ENCODE data around the gene ARHGAP24. TPM values are rescaled to one million over a fixed set of nuclear protein-coding genes. Genes with fewer than 3 reads are reported as not detected.

Gene ARHGAP24
- total RNA-seq, 1 experiment from 2014 or later, result 1.5 TPM

DNA sequence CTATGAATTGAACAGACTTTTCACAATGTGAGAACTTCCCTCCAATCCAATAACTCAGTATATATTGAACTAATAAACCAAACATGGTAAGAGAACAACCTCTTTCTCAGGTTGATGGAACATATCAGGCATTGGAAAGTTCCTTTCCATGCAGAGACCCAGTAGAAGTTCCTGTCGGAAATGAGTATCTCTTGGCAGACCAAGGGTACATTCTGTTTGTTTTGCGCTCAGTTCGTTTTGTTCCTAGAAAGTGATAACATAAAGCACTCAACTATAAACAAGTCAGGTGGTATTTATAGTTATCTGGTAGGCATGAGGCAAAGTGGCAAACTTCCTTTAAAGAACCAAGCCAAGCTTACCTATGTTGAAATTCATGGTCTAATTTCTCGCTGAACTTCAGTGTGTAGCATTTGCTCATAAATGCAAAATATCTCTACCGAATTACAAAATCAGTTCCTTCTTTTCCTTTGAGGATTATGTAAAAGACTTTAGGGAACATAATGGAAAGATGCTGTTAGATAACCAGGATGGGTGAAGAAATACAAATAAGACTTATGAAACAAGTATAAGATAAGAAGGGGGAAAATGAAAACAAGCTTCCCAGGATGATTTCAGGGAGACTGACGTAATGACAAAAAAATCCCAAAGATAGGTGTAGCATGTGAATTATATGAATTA lies 120.3 kb downstream of the ARHGAP24 start:
- Histone ChIP-seq H3K4me3 (no peak overlapping the region), H3K27me3 (no peaks in the 10 kb centered on the region), H3K9me3 (no peaks in the 10 kb centered on the region), H3K36me3 (no peaks in the 10 kb centered on the region)
- no peak for DNase-seq

DNA sequence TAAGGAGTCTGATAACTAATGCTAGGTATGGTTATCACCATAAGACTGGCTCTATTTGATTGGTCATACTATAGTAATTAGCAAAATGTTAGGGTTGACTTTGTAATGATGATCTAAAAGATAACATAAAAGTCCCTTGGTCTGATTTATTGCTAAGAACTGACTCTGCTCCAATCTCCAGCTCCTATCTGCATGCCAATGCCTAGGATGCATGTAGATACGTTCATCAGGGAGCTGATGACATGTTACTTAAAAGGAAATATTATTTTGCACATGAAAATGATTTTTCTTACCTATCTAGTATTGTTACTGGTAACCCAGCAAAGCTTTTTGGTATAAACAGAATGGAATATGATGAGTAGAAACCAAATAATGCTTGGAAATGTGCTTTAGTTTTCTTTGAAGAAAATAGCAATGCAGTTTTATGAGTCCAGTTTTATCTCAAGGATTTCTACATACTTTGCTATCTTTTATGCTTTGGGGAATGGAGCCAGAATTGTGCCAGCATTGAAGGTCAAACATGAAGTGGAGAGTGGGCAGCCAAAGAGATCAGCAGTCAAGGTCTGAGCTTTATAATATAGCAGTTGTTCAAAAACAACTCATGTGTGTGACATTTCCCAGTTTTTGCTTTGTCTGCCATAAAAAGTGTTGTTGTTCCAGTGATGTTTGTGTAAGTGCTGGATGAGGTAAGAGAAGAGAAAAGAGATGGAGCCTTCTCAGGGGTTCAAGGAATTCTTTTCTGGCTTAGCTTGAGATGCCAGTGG lies 121.0 kb downstream of the ARHGAP24 start:
- DNase-seq, result no peak
- Histone ChIP-seq H3K27me3 (no peaks in the 10 kb centered on the region), H3K36me3 (no peaks in the 10 kb centered on the region), H3K9me3 (no peaks in the 10 kb centered on the region), H3K4me3 (no peak overlapping the region)

DNA sequence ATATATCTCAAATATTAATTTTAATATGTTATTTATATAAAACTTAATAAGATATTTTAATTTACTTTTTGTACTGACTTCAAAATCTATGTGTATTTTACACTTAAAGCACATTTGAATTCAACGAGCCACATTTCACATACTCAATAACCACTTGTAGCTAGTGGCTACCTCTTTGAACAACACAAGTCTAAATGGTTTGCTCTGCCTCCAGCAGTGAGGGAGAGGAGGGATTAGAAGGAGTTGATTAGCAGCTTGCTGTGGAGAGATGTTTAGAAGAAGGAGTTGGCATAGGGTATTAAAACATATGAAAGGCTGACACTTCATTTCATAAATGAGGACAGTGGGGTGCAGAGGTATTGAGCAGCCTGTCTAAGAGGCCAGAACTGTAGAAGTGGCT lies 124.0 kb downstream of the ARHGAP24 start:
- Histone ChIP-seq H3K27me3 (no peaks in the 10 kb centered on the region), H3K4me3 (no peak overlapping the region), H3K9me3 (no peaks in the 10 kb centered on the region), H3K36me3 (no peaks in the 10 kb centered on the region)
- DNase-seq, result no peak

DNA sequence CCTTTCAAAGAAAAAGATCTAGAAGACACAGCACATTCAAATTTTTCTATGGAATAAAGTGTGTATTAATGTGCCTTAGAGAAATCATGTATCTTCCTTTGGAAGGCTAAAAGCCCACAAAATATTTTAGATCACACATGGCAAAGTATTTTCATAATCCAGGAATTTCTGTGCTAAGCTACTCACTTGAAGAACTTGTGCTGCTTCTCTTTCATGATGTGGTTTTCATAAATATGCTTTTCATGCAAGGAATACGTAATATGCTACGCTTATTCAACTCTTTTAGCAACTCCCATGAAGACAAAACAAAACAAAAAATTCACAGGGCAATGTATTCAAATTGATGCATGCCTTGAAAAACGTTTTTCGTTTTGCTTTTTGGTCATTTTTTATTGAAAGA lies 125.6 kb downstream of the ARHGAP24 start:
- H3K4me3 ChIP-seq, result no peak overlapping the region
- DNase-seq, result no peak
- no peaks in the 10 kb centered on the region for H3K9me3 ChIP-seq
- H3K27me3 ChIP-seq, result no peaks in the 10 kb centered on the region
- H3K36me3 ChIP-seq, result no peaks in the 10 kb centered on the region

GRCh38 chr4:85603437-85604336 lies 128.7 kb downstream of the ARHGAP24 start:
- H3K36me3 ChIP-seq, result no peaks in the 10 kb centered on the region
- DNase-seq, result no peak
- no peaks in the 10 kb centered on the region for H3K9me3 ChIP-seq
- H3K4me3 ChIP-seq, result no peak overlapping the region
- no peaks in the 10 kb centered on the region for H3K27me3 ChIP-seq

GRCh38 chr4:85606505-85606904 lies 131.6 kb downstream of the ARHGAP24 start:
- DNase-seq, result no peak
- no peaks in the 10 kb centered on the region for H3K27me3 ChIP-seq
- H3K9me3 ChIP-seq, result no peaks in the 10 kb centered on the region
- H3K36me3 ChIP-seq, result no peaks in the 10 kb centered on the region
- no peak overlapping the region for H3K4me3 ChIP-seq

GRCh38 chr4:85607624-85608023 lies 132.7 kb downstream of the ARHGAP24 start:
- Histone ChIP-seq H3K36me3 (no peaks in the 10 kb centered on the region), H3K9me3 (no peaks in the 10 kb centered on the region), H3K4me3 (no peak overlapping the region), H3K27me3 (no peaks in the 10 kb centered on the region)
- DNase-seq, result no peak

DNA sequence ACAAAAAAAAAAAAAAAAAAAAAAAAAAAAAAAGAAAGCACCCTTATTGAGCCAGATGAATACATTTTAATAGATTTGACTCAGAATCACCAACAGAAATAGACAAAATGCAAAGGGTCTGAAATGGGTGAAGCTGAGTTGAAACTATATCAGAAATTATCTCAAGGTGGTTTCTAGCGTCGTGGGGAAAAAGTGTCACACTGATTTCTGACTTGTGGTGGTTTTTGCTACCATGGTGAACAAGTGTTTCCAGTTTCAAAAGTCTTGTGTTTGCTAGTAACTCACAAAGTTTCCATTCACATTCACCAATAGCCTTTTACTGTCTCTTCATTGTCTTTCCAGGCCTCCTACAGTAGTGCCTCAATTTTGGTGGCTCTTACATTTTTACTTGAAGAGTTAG lies 135.5 kb downstream of the ARHGAP24 start:
- no peak for DNase-seq
- Histone ChIP-seq H3K4me3 (no peak overlapping the region), H3K36me3 (no peaks in the 10 kb centered on the region), H3K9me3 (no peaks in the 10 kb centered on the region), H3K27me3 (no peaks in the 10 kb centered on the region)

- Histone ChIP-seq H3K9me3 (no peaks in the 10 kb centered on the region), H3K27me3 (no peaks in the 10 kb centered on the region), H3K4me3 (no peak overlapping the region), H3K36me3 (no peaks in the 10 kb centered on the region)
- no peak for DNase-seq
Observed at GRCh38 chr4:85611661-85612060, 136.7 kb downstream of the ARHGAP24 start.

DNA sequence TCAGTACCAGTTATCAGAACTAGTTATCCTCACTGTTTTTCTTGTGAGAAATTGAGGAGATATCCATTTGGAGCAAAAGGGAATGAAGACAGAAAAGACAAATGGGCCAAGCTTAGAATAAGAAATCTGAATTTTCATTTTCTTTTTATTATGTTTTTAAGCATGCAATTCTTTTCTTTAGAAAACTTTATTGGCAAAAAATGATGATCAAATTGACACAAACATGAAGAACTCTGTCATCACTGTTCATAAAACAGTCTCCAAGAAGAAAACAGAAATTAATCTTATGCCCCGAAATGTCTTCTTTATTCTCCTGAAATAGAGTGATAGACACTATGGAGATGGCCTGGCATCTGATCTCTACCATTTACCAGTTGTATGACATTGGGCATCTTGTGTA lies 139.0 kb downstream of the ARHGAP24 start:
- Histone ChIP-seq H3K9me3 (no peaks in the 10 kb centered on the region), H3K27me3 (no peaks in the 10 kb centered on the region), H3K36me3 (no peaks in the 10 kb centered on the region), H3K4me3 (no peak overlapping the region)
- DNase-seq, result no peak

GRCh38 chr4:85615952-85616351 lies 141.0 kb downstream of the ARHGAP24 start:
- Histone ChIP-seq H3K4me3 (no peak overlapping the region), H3K9me3 (no peaks in the 10 kb centered on the region), H3K27me3 (no peaks in the 10 kb centered on the region), H3K36me3 (no peaks in the 10 kb centered on the region)
- no peak for DNase-seq

DNA sequence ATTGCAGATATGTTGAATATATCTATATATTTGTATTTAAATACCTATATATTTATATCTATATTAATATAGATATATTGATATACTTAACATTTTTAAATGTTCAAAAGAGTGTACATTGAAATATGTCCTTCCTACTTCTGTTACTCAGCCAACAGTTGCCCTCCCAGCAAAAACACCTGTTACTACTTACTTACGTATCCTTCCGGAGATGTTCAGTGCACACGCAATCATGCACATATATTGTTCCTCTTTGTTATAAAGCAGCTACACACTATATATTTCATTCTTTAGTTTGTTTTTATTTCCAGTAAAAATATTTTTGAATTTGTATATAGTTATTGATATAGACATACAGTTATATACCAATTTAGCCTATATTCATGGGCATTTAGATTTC lies 142.3 kb downstream of the ARHGAP24 start:
- Histone ChIP-seq H3K4me3 (no peak overlapping the region), H3K36me3 (no peaks in the 10 kb centered on the region), H3K9me3 (no peaks in the 10 kb centered on the region), H3K27me3 (no peaks in the 10 kb centered on the region)
- no peak for DNase-seq

- Histone ChIP-seq H3K36me3 (no peaks in the 10 kb centered on the region), H3K4me3 (no peak overlapping the region), H3K27me3 (no peaks in the 10 kb centered on the region), H3K9me3 (no peaks in the 10 kb centered on the region)
- no peak for DNase-seq
Observed at GRCh38 chr4:85632981-85633380, 158.0 kb downstream of the ARHGAP24 start.

DNA sequence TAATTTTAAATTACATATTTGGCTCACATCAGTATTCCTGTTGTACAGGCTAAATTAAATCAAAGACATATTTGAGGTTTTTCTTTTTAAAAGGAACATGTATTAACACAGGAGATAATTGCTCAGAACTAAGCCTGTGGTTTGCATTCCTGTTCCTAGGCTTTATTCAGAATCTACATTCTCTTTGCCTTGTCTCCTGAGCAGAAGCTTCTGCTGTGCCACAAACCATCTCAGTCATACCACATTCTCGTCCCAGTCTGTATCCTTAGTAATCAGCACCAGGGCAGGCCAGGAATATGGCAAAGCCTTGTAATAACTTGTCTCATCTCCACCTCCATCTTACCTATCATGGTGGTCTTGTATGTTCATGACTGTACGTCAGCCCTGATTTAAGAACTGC lies 162.8 kb downstream of the ARHGAP24 start:
- Histone ChIP-seq H3K9me3 (no peaks in the 10 kb centered on the region), H3K27me3 (no peaks in the 10 kb centered on the region), H3K36me3 (no peaks in the 10 kb centered on the region), H3K4me3 (no peak overlapping the region)
- DNase-seq, result no peak

DNA sequence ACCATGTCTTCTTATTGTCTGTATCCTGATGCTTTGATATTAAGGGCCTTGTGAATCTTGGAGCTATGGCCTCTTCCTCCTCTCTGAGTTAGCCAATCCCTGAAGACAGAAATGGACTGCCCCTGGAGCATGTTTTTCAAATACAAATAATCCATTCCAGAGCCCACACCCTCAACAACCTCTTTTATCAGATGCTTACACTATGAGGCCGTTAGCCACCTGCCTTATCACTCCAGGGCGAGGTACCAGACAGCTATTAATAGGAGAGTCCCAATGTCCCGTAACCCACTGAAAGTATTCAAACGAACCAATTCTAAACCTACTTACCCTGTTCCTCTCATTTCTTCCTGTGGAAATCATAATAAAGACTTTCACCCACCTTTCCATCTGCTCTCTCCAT lies 165.0 kb downstream of the ARHGAP24 start:
- H3K4me3 ChIP-seq, result no peak overlapping the region
- DNase-seq, result no peak
- no peaks in the 10 kb centered on the region for H3K9me3 ChIP-seq
- no peaks in the 10 kb centered on the region for H3K27me3 ChIP-seq
- H3K36me3 ChIP-seq, result no peaks in the 10 kb centered on the region

DNA sequence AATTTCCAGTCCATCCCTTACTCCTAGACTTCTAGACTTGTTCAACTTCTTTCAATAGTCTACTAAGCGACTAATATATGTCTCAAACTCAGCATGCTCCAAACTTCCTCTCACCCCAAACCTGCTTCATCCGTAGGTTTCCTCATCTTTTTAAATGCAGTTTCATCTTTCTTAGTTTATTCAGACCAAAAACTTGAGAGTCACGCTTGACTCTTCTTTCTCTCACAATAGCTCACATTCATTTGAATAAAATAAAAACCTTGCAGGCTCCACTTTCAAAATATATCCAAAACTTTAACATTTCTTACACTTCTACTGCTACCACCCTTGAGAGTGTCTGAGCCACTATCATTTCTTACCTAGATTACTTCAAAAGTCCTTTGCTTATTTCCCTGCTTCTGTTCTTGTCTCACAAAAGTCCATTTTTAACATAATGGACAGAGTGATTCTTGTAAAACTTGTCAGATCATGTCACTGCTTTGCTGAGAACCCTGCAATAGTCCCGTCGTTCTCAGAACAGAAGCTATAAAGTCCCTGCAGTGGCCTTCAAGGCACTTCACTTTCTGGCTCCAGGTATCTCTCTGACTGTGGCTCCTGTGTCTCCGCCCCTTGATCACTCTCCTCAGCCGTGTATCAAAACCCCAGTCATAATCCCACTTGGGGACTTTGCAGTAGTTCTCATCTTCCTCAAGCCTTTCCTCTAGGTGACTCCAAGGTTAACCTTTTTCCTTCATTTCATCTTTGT lies 167.6 kb downstream of the ARHGAP24 start:
- DNase-seq, result no peak
- H3K36me3 ChIP-seq, result no peaks in the 10 kb centered on the region
- no peaks in the 10 kb centered on the region for H3K9me3 ChIP-seq
- no peak overlapping the region for H3K4me3 ChIP-seq
- no peaks in the 10 kb centered on the region for H3K27me3 ChIP-seq

GRCh38 chr4:85644061-85644460 lies 169.1 kb downstream of the ARHGAP24 start:
- H3K4me3 ChIP-seq, result no peak overlapping the region
- H3K27me3 ChIP-seq, result no peaks in the 10 kb centered on the region
- DNase-seq, result no peak
- no peaks in the 10 kb centered on the region for H3K36me3 ChIP-seq
- no peaks in the 10 kb centered on the region for H3K9me3 ChIP-seq

All from MG63 (cell line).